T-helper 9 cell (primary cell): ENCODE results near the gene PARP14.

Experiments used
- DNase-seq: peaks from one replicate; pipeline ENCODE4 v3.0.0-alpha.2; 2020

Gene PARP14

GRCh38 chr3:122770521-122771202 lies 90.0 kb downstream of the PARP14 start:
- DNase-seq = no peak

GRCh38 chr3:122772827-122773226 lies 92.2 kb downstream of the PARP14 start:
- DNase-seq = no peak

GRCh38 chr3:122773944-122774509 lies 93.4 kb downstream of the PARP14 start:
- DNase-seq = no peak

GRCh38 chr3:122774564-122774963 lies 93.9 kb downstream of the PARP14 start:
- DNase-seq = no peak

DNA sequence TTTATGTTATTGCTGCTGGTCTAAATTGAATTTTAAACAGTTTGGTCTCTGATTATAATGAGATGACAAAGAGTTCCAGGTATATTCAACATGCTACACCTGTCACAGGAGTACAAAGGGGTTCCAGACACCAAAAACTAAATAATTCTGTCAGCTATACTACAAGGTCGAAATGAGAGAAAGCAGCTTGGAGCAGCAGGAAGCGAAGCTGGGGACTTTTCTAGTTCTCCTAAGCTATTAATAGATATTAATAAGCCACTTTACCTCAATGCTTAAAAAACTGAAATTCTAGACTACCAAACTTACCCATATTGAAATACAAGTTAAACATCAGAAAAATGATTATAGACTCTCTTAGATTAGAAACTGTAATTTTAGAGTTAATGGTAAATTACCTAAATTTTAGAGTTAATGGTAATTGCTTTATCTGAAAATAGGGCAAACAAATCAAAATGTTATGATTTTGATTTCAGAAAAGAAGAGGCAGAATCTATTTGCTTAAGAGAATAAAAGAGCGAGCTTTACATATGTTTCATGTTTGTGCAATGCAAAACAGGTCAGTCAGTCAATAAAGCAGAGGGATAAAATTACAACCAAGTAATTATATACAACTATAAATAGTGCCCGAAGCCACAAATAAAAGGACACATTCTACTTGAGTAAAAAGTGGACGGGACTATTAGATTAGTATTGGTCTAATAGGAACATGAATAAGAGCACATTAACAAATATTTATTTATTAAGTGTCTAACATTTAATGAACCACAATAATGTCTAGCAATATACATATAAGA lies 96.2 kb downstream of the PARP14 start:
- DNase-seq = no peak

GRCh38 chr3:122777563-122777962 lies 96.9 kb downstream of the PARP14 start:
- no peak for DNase-seq
